Measurements from ENCODE around the gene CDS2. TPM values are rescaled to one million over a fixed set of nuclear protein-coding genes. Genes with fewer than 3 reads are reported as not detected.

Gene CDS2
- total RNA-seq, 4 donors from 2014 or later = 12.3 to 16.9 (median 14.7) TPM

GRCh38 chr20:5088688-5089087, 38.1 kb upstream of the CDS2 start:
- DNase-seq (ENCODE audit: low spot score in 2 of 2) = no peak
- H3K4me3 ChIP-seq (ENCODE audit: low read depth, poor library complexity, severe bottlenecking) = no peak overlapping the region
- intact Hi-C loops (cut with DNase I; ENCODE audit: low total_unique reads) = no loop called here
- no peak for TF ChIP-seq CTCF (IDR thresholded peaks at IDR 0.05)
- no peak for TF ChIP-seq POLR2A (IDR thresholded peaks at IDR 0.05)
- WGBS, 2 donors = 66 to 88% methylated on average over 3 of the region's 3 CpGs

GRCh38 chr20:5090191-5090590, 36.6 kb upstream of the CDS2 start:
- peak in 1 of 2 donors; percentile 31 for DNase-seq (ENCODE audit: low spot score in 2 of 2)
- no peak overlapping the region for H3K4me3 ChIP-seq (ENCODE audit: low read depth, poor library complexity, severe bottlenecking)
- TF ChIP-seq CTCF (IDR thresholded peaks at IDR 0.05) (no peak), POLR2A (IDR thresholded peaks at IDR 0.05) (no peak)
- intact Hi-C loops (cut with DNase I; ENCODE audit: low total_unique reads) = no loop called here
- 54 to 69% methylated on average over 4 of the region's 4 CpGs for WGBS, 2 donors

GRCh38 chr20:5091902-5092301, 34.9 kb upstream of the CDS2 start:
- intact Hi-C loops (cut with DNase I; ENCODE audit: low total_unique reads) = no loop called here
- WGBS, 2 donors = 84 to 92% methylated on average over 6 of the region's 6 CpGs
- DNase-seq (ENCODE audit: low spot score in 2 of 2) = no peak
- TF ChIP-seq POLR2A (IDR thresholded peaks at IDR 0.05) = no peak
- TF ChIP-seq CTCF (IDR thresholded peaks at IDR 0.05) = no peak
- no peak overlapping the region for H3K4me3 ChIP-seq (ENCODE audit: low read depth, poor library complexity, severe bottlenecking)

GRCh38 chr20:5092765-5093339, 34.0 kb upstream of the CDS2 start:
- intact Hi-C loops (cut with DNase I; ENCODE audit: low total_unique reads) = no loop called here
- TF ChIP-seq POLR2A (IDR thresholded peaks at IDR 0.05) = no peak
- TF ChIP-seq CTCF (IDR thresholded peaks at IDR 0.05) = no peak
- no peak overlapping the region for H3K4me3 ChIP-seq (ENCODE audit: low read depth, poor library complexity, severe bottlenecking)
- DNase-seq (ENCODE audit: low spot score in 2 of 2) = no peak
- 78 to 79% methylated on average over 4 of the region's 4 CpGs for WGBS, 2 donors

- WGBS, 2 donors = 88 to 91% methylated on average over 3 of the region's 3 CpGs
- no peak for DNase-seq (ENCODE audit: low spot score in 2 of 2)
- intact Hi-C loops (cut with DNase I; ENCODE audit: low total_unique reads) = no loop called here
- no peak overlapping the region for H3K4me3 ChIP-seq (ENCODE audit: low read depth, poor library complexity, severe bottlenecking)
- no peak for TF ChIP-seq CTCF (IDR thresholded peaks at IDR 0.05)
- TF ChIP-seq POLR2A (IDR thresholded peaks at IDR 0.05) = no peak
These were observed 31.4 kb upstream of the CDS2 start for GRCh38 chr20:5095454-5095853.

- TF ChIP-seq POLR2A (IDR thresholded peaks at IDR 0.05) (no peak), CTCF (IDR thresholded peaks at IDR 0.05) (no peak)
- no peak for DNase-seq (ENCODE audit: low spot score in 2 of 2)
- no peak overlapping the region for H3K4me3 ChIP-seq (ENCODE audit: low read depth, poor library complexity, severe bottlenecking)
- intact Hi-C loops (cut with DNase I; ENCODE audit: low total_unique reads) = no loop called here
- 80 to 91% methylated on average over 3 of the region's 3 CpGs for WGBS, 2 donors
These were observed 30.9 kb upstream of the CDS2 start for GRCh38 chr20:5095931-5096330.

Measured in lower leg skin (tissue), 4 donors.